Activated naive CD8-positive, alpha-beta T cell treated with anti-CD3 and anti-CD28 coated beads for 36 hours (primary cell): Measurements from ENCODE around the gene PLB1. TPM values are rescaled to one million over a fixed set of nuclear protein-coding genes. Genes with fewer than 3 reads are reported as not detected.
"Not testable (repeated sequence)": the region's sequence is repeated elsewhere in the genome, so short reads cannot be mapped to it uniquely, and the experiment has no call there.

Source experiments
- DNase-seq: peaks from one replicate; pipeline ENCODE4 v3.0.0; 2021
- H3K27ac Mint-ChIP-seq: one replicate; pipeline ENCODE4 v1.8.0; 2022; ENCODE audit warnings: mild to moderate bottlenecking, moderate library complexity, mixed read lengths
- H3K27me3 Mint-ChIP-seq: one replicate; pipeline ENCODE4 v1.8.0; 2022; ENCODE audit warnings: mild to moderate bottlenecking, mixed read lengths
- H3K36me3 Mint-ChIP-seq: one replicate; pipeline ENCODE4 v1.8.0; 2021; ENCODE audit warnings: mild to moderate bottlenecking, mixed read lengths
- H3K4me1 Mint-ChIP-seq: one replicate; pipeline ENCODE4 v1.8.0; 2021; ENCODE audit warnings: mixed read lengths
- H3K4me3 Mint-ChIP-seq: one replicate; pipeline ENCODE4 v1.8.0; 2022; ENCODE audit warnings: mild to moderate bottlenecking, moderate library complexity, mixed read lengths
- H3K9me3 Mint-ChIP-seq: one replicate; pipeline ENCODE4 v1.8.0; 2022; ENCODE audit warnings: mixed read lengths
- total RNA-seq, 2 experiments: library from RNA; stranded (reverse); gene quantifications; one replicate each; pipeline ENCODE4 v1.2.3, GENCODE V29; 2021

PLB1 gene
- total RNA-seq, 2 experiments from 2014 or later = 0.99 to 1.4 TPM

DNA sequence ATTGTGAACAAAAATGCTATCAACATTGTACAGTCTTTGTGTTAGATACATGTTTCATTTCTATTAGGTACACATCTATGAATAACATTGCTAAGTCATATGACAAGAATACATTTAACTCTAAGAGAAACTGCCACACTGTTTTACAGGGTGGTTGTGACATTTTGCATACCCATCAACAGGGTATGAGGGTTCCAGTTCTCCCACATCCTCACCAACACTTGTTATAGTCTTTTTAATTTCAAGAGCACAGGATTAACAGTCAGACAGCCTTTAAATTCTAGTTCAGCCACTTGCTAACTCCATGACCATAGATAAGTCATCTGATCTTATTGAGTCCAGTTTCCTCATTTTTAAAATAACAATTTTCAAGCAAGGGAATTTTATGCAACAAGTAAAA lies 163.3 kb downstream of the PLB1 start:
- DNase-seq = no peak
- H3K9me3 Mint-ChIP-seq = peaks cover 1% of the 10 kb centered on the region
- no peaks in the 10 kb centered on the region for H3K27me3 Mint-ChIP-seq
- H3K4me1 Mint-ChIP-seq = peaks cover 20% of the 10 kb centered on the region
- no peak overlapping the region for H3K4me3 Mint-ChIP-seq
- no peak overlapping the region for H3K27ac Mint-ChIP-seq
- H3K36me3 Mint-ChIP-seq = no peaks in the 10 kb centered on the region

DNA sequence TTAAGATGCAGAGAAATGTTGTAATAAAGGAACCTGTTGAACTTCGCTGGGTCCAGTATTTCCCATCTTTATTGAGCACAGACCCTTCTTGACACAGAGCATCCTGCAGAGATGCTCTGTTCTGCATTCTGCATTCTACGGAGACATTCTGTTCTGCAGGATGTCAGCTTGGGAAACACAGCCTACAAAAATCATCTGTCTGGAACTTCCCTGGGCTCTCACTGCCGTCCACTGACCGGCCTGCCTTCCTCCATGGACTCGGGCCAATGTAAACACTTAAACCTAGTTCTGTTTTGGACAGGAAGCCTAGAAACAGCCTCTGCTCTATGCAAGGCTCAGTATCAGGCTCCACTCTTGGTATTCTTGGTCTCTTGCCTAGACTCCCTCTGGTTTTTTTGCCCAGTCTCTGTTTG lies 165.7 kb downstream of the PLB1 start:
- peaks cover 12% of the 10 kb centered on the region for H3K4me1 Mint-ChIP-seq
- no peak overlapping the region for H3K27ac Mint-ChIP-seq
- no peaks in the 10 kb centered on the region for H3K27me3 Mint-ChIP-seq
- H3K9me3 Mint-ChIP-seq = peaks cover 1% of the 10 kb centered on the region
- DNase-seq = no peak
- H3K4me3 Mint-ChIP-seq = no peak overlapping the region
- no peaks in the 10 kb centered on the region for H3K36me3 Mint-ChIP-seq

DNA sequence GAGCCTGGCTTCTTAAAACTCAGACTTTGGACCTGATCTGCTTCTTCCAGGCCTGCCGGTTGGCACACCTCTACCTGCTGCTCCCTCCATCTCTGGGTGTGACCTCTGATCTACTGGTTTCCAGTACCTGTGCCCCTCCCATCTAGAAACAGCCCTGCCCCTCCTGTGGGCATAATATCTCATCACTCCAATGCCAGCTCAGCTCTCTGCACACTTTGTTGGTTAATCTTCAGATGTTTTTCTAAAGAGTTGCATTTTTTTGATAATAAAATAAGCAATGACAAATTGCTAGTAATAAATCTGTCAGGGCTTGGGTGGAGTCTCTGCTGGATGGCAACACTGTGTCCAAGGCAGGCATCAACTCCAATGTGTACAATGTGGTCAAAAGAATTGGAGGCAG lies 166.2 kb downstream of the PLB1 start:
- H3K36me3 Mint-ChIP-seq = no peaks in the 10 kb centered on the region
- H3K27me3 Mint-ChIP-seq = no peaks in the 10 kb centered on the region
- H3K4me1 Mint-ChIP-seq = peaks cover 7% of the 10 kb centered on the region
- no peak overlapping the region for H3K27ac Mint-ChIP-seq
- H3K9me3 Mint-ChIP-seq = peaks cover 1% of the 10 kb centered on the region
- no peak overlapping the region for H3K4me3 Mint-ChIP-seq
- DNase-seq = no peak

DNA sequence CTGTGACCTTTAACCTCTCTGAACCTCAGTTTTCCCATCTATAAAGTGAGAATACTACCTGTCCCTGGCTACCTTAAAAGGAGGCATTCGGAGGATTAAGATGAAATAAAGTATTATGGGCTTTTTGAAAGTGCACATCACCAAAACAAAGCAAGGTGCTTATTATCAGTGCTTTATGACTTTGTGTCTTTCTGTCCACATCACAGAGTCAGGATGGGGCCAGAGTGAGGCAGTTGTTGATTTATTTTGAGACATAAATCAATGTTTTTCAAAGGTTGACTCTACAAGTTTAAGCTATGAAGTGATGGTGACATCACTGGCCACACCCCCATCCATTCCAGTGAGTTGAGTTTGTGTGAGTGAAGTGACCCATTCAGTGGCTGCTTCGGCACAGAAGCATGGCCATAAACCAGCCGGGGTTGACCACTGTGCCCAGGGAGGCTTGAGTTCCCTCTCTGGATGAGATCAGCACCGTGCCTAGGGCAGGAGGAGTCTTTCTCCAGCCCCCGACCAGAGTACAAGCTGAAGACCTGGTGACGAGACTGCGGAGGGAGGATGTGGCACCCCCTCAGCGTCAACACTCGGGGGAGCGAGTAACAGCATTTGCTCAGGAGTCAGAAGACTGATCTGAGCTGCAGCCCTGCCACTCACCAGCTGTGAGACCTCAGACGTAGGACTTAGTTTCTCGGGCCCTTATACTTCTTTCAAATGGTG lies 166.8 kb downstream of the PLB1 start:
- Mint-ChIP-seq H3K27ac (no peak overlapping the region), H3K36me3 (no peaks in the 10 kb centered on the region), H3K9me3 (peaks cover 1% of the 10 kb centered on the region), H3K27me3 (no peaks in the 10 kb centered on the region), H3K4me3 (no peak overlapping the region), H3K4me1 (peaks cover 2% of the 10 kb centered on the region)
- no peak for DNase-seq

DNA sequence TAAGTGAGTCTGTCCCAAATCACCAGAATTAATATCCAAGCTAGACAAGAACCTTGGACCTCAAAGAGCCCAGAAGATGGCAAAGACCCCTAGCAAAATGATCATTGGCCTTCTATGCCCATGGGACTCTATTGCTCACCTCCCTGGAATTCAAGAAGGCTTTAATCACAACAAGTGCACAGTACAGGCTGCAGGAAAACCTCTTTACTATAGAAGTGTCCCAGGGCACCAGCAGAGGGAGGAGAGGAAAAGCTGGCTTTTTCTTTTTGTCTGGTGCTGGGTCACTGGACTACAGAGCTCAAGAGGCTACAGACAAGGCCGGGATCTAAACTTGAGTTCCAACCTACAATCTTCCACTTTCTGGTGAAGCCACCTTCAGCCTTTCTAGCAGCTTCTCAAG lies 167.5 kb downstream of the PLB1 start:
- Mint-ChIP-seq H3K27ac (no peak overlapping the region), H3K9me3 (peaks cover 1% of the 10 kb centered on the region), H3K4me3 (no peak overlapping the region), H3K4me1 (no peaks in the 10 kb centered on the region), H3K27me3 (no peaks in the 10 kb centered on the region), H3K36me3 (no peaks in the 10 kb centered on the region)
- DNase-seq = no peak

DNA sequence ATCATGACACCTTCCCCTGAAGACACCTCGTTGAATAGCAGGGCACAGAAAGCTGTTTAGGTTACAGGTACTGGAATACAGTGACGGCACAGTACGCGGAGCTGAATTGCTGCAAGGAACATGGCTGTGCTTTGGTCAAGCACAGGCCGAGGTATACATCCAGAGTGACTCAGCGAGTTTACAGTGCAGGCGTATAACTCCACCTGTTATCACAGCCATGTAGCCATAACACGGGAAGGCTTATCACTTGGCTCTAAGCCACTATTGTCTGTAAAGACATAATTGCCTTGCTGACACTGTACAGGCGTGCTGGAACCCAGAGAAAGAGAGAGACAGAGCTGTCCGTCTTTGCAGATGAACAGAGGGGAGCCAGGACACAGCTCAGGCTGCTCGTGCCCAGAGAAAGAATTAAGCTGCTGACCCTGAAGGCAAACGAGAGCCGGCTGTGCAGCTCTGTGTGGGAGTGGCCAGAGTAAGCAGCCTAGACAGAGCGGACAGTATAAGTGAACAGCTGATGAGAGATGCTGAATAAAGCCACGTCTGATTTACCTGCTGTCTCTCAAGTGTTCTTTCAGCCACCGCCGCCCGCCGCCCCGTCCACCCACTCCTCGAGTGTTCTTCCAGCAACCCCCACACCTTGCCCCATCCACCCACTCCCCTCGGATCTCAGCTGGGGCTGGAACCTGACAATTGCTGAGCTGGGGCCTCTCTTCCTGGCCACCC lies 168.4 kb downstream of the PLB1 start:
- H3K27ac Mint-ChIP-seq = no peak overlapping the region
- no peaks in the 10 kb centered on the region for H3K36me3 Mint-ChIP-seq
- no peak overlapping the region for H3K4me3 Mint-ChIP-seq
- no peaks in the 10 kb centered on the region for H3K9me3 Mint-ChIP-seq
- H3K27me3 Mint-ChIP-seq = no peaks in the 10 kb centered on the region
- DNase-seq = no peak
- H3K4me1 Mint-ChIP-seq = no peaks in the 10 kb centered on the region

DNA sequence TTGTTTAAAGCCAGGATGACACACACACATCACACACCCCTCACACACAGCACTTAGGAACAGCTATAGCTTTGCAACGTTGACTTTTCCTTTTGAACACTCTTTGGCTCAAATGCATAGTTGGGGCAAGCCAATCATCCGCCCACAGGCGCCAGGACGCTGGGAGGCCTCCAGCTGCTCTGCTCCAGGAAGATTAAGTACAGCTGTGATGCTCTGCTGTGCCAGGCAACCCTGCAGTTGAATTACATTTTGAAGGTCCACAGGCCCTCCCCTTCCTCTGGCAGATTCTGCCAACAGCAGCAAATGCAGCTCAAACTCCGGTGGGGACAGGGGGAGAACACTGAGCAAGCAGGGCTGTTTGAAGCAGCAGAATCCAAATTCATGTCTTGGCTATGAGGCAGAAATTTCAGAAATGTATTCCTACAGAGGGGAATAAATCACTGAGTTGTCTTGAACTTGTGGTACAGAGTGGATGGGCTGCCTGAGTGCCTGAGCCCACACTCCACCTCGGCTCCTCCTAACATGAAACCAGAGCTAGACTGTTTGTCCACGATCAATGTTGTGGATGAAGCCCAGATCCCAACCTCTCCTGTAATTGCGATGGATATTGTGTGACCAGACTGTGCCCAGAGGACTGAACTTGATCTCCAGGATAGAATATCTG lies 169.3 kb downstream of the PLB1 start:
- no peaks in the 10 kb centered on the region for H3K27me3 Mint-ChIP-seq
- H3K27ac Mint-ChIP-seq = no peak overlapping the region
- no peaks in the 10 kb centered on the region for H3K4me1 Mint-ChIP-seq
- no peaks in the 10 kb centered on the region for H3K36me3 Mint-ChIP-seq
- DNase-seq = no peak
- H3K9me3 Mint-ChIP-seq = no peaks in the 10 kb centered on the region
- no peak overlapping the region for H3K4me3 Mint-ChIP-seq

DNA sequence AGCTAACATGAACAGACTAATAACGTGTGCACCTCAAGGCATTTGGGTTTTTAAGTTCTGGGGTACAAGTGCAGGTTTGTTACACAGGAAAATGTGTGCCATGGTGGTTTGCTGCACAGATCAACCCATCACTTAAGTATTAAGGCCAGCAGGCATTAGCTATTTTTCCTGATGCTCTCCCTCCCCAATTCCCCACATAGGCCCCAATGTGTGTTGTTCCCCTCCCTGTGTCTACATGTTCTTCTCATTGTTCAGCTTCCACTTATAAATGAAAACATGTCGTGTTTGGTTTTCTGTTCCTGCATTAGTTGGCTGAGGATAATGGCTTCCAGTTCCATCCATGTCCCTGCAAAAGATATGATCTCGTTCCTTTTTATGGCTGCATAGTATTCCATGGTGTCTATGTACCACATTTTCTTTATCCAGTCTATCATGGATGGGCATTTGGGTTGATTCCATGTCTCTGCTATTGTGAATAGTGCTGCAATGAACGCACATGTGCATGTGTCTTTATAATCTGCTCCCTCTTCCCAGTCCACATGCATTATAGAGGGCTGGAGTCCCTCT lies 170.0 kb downstream of the PLB1 start:
- not testable (repeated sequence) for H3K4me1 Mint-ChIP-seq, DNase-seq, H3K36me3 Mint-ChIP-seq, H3K27ac Mint-ChIP-seq, H3K27me3 Mint-ChIP-seq, H3K9me3 Mint-ChIP-seq, H3K4me3 Mint-ChIP-seq

DNA sequence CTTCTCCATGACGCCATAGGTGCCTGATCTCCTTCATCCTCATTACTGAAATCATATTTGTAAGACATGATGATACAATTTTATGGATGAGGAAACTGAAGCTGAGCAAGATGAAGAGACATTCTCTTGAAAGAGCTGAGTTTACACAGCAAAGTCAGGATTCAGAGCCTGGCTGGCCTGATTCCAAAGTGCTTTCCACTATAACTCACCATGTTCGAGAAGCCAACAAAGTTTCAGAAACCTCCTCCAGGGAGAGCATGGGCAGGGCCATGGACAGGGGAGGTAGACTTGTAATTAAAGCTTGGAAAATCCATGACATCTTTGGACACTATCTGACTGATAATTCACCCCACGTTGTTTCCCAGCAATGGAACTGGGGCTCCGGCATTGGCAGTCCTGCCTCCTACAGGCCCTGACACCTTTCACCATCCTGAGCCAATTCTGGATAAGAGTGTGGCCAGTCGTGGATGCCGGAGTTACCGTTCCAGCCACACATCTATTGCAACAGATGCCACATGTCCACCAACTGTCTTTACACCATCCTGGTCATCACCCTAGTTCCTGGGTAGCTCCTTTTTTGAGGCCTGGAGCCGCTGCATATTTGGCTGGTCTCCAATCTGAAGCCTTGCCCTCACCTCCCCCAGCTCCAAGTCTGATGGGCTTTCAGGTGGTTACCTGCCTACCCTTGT lies 170.8 kb downstream of the PLB1 start:
- Mint-ChIP-seq H3K27me3 (no peaks in the 10 kb centered on the region), H3K36me3 (no peaks in the 10 kb centered on the region), H3K27ac (no peak overlapping the region), H3K4me1 (peaks cover 1% of the 10 kb centered on the region), H3K4me3 (no peak overlapping the region), H3K9me3 (no peaks in the 10 kb centered on the region)
- DNase-seq = no peak

DNA sequence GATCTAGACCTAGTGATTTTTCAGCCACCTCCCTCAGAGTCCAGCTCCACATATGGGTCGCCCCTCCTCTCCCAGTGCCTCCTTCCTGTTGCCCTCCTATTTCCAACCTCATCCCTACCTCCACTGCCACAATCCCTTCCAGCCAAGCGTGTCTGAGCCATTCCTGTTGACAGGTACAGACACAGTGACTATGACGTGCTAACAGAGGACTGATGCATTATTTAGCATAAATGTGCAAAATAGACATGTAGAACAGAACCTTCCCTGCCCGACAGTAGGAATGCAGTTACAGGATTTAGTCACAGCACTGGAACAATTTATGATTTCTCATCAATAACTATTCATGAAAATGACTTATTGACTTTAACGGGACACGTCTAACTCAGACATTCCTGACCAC lies 171.4 kb downstream of the PLB1 start:
- H3K9me3 Mint-ChIP-seq = peaks cover 3% of the 10 kb centered on the region
- no peak for DNase-seq
- no peak overlapping the region for H3K27ac Mint-ChIP-seq
- no peaks in the 10 kb centered on the region for H3K27me3 Mint-ChIP-seq
- peaks cover 1% of the 10 kb centered on the region for H3K36me3 Mint-ChIP-seq
- H3K4me1 Mint-ChIP-seq = peaks cover 1% of the 10 kb centered on the region
- H3K4me3 Mint-ChIP-seq = no peak overlapping the region

DNA sequence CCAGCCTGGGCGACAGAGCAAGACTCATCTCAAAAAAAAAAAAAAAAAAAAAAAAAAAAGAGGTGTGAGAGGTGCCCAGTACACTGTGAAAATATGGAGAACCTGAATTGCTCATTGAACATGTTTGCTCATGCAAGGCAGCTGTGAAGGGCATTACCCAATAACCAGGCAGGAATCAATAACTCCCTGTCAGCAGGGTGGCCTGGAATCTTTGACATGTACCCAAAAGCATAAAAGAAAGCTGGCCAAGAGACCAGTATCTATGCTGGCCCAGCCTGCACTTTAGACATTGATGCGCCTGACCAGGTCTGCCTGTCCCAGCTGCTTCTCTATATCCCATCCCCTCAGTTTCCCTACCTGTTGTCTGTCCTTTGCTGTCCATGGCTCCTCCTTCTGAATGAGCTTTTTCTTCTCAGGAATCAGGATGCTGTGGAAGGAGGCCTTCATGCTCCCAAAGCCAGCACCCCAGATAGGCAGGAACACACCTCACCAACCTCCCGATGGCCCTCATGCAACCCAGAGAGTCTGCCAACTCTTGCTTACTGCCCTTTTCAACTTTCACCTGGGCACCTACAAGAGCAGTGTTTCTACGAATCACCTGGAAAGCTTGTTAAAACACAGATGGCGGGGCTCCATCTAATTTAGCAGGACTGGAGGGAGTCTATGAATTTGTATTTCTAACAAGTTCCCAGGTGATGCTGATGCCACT lies 172.4 kb downstream of the PLB1 start:
- Mint-ChIP-seq H3K9me3 (peaks cover 11% of the 10 kb centered on the region), H3K4me3 (no peak overlapping the region), H3K27ac (no peak overlapping the region), H3K4me1 (peaks cover 1% of the 10 kb centered on the region), H3K36me3 (peaks cover 5% of the 10 kb centered on the region), H3K27me3 (no peaks in the 10 kb centered on the region)
- no peak for DNase-seq

DNA sequence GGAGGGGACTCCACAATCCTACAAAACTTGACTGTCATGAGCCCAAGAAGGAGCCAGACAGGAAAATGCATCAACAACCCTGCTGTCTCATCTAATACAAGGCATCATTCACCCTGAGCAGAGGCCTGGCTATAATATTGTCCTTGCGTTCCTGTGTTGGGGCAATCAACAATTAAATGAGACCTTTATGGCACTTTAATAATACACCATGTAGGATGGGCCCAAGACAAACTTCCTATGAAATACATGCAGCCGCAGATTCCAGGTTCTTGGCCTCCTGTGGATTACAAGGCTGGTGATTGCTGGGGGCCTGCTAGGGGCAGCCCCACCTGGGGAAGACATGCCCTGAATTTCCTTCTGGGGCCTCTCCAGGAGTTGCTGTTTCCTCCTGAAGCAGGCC lies 173.0 kb downstream of the PLB1 start:
- Mint-ChIP-seq H3K27me3 (no peaks in the 10 kb centered on the region), H3K4me1 (peaks cover 1% of the 10 kb centered on the region), H3K9me3 (peaks cover 11% of the 10 kb centered on the region), H3K4me3 (no peak overlapping the region), H3K27ac (no peak overlapping the region), H3K36me3 (peaks cover 5% of the 10 kb centered on the region)
- no peak for DNase-seq

DNA sequence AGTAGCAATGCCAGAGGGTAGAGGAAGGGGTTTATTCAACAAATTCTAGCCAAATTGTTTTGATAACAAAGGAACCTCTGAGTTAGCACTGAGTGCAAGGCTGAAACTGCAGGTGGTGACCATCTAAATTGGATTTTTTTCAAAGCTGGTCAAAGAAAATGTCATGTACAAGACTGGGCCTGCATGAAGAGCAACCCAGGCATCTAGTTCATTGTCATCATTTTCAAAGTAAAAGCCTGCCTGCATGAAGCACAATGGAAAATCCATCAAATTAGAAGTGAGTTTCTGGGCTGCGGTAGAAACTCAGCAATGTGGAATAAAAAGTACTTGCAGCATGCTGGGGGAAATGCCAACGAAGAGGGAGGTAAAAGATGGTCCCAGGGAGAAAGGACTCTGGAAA lies 175.0 kb downstream of the PLB1 start:
- no peak overlapping the region for H3K27ac Mint-ChIP-seq

DNA sequence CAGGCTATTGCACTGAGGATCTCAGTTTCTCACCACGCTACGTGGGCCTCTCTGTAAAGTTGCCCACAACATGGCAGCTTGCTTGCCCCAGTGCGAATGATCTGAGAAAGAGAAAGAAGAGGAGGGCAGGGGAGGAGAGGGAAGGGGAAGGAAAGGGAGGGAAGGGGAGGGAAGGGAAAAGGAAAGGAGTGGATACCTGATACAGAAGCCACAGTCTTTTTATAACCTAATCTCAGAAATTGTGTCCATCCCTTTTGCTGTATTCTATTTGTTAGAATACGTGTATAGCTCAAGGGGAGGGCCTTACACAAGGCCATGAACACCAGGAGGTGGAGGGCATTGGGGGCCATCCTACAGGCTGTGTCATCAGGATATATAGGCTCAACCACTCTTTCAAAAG lies 177.5 kb downstream of the PLB1 start:
- Mint-ChIP-seq H3K27me3 (no peaks in the 10 kb centered on the region), H3K27ac (no peak overlapping the region), H3K9me3 (peaks cover 11% of the 10 kb centered on the region), H3K4me3 (no peak overlapping the region), H3K4me1 (peaks cover 6% of the 10 kb centered on the region), H3K36me3 (peaks cover 5% of the 10 kb centered on the region)
- DNase-seq = no peak

More for the DNA sequence above, 175.0 kb downstream of the PLB1 start:
- no peaks in the 10 kb centered on the region for H3K27me3 Mint-ChIP-seq
- peaks cover 5% of the 10 kb centered on the region for H3K36me3 Mint-ChIP-seq
- H3K9me3 Mint-ChIP-seq = peaks cover 11% of the 10 kb centered on the region
- peaks cover 3% of the 10 kb centered on the region for H3K4me1 Mint-ChIP-seq
- H3K4me3 Mint-ChIP-seq = no peak overlapping the region
- no peak for DNase-seq
